ENCODE results near the gene ITGAV. TPM values are rescaled to one million over a fixed set of nuclear protein-coding genes. Genes with fewer than 3 reads are reported as not detected.

ITGAV gene
- total and polyA plus RNA-seq, 2 donors from 2014 or later: 26.3 to 99.0 TPM

GRCh38 chr2:186709529-186710450, 119.9 kb downstream of the ITGAV start:
- FAIRE-seq: no peak
- no peaks in the 10 kb centered on the region for H3K36me3 ChIP-seq (ENCODE audit: control insufficient read depth in 2 of 3, insufficient read depth in 3 of 3, low read length in 3 of 3)
- H3K9ac ChIP-seq (ENCODE audit: low read length in 3 of 3): no peak overlapping the region
- H3K4me1 ChIP-seq (ENCODE audit: control insufficient read depth in 2 of 3, insufficient read depth in 2 of 3, low read depth in 1 of 3, low read length in 3 of 3): no peaks in the 10 kb centered on the region
- DNase-seq: no peak
- H3K4me3 ChIP-seq (ENCODE audit: low read length in 3 of 3): no peak overlapping the region
- H3K9me3 ChIP-seq (ENCODE audit: control insufficient read depth in 2 of 3, insufficient read depth in 1 of 3, low read length in 3 of 3): no peaks in the 10 kb centered on the region
- TF ChIP-seq CTCF (IDR thresholded peaks at IDR 0.05; ENCODE audit: borderline replicate concordance, extremely low read depth, insufficient read depth): no peak
- H3K27me3 ChIP-seq (ENCODE audit: control insufficient read depth, insufficient read depth, low read length): no peaks in the 10 kb centered on the region
- intact Hi-C loops (cut with DNase I): no loop called here
- H3K27ac ChIP-seq (ENCODE audit: low read depth in 2 of 2, low read length in 2 of 2): no peak overlapping the region

- Histone ChIP-seq H3K4me1 (ENCODE audit: control insufficient read depth in 2 of 3, insufficient read depth in 2 of 3, low read depth in 1 of 3, low read length in 3 of 3) (no peaks in the 10 kb centered on the region), H3K4me3 (ENCODE audit: low read length in 3 of 3) (no peak overlapping the region), H3K27me3 (ENCODE audit: control insufficient read depth, insufficient read depth, low read length) (no peaks in the 10 kb centered on the region), H3K9me3 (ENCODE audit: control insufficient read depth in 2 of 3, insufficient read depth in 1 of 3, low read length in 3 of 3) (no peaks in the 10 kb centered on the region), H3K36me3 (ENCODE audit: control insufficient read depth in 2 of 3, insufficient read depth in 3 of 3, low read length in 3 of 3) (no peaks in the 10 kb centered on the region), H3K9ac (ENCODE audit: low read length in 3 of 3) (no peak overlapping the region), H3K27ac (ENCODE audit: low read depth in 2 of 2, low read length in 2 of 2) (no peak overlapping the region)
- no peak for FAIRE-seq
- intact Hi-C loops (cut with DNase I): no loop called here
- no peak for TF ChIP-seq CTCF (IDR thresholded peaks at IDR 0.05; ENCODE audit: borderline replicate concordance, extremely low read depth, insufficient read depth)
- DNase-seq: no peak
Observed at GRCh38 chr2:186713691-186714090, 123.8 kb downstream of the ITGAV start.

GRCh38 chr2:186714611-186715010, 124.8 kb downstream of the ITGAV start:
- Histone ChIP-seq H3K27me3 (ENCODE audit: control insufficient read depth, insufficient read depth, low read length) (no peaks in the 10 kb centered on the region), H3K27ac (ENCODE audit: low read depth in 2 of 2, low read length in 2 of 2) (no peak overlapping the region), H3K36me3 (ENCODE audit: control insufficient read depth in 2 of 3, insufficient read depth in 3 of 3, low read length in 3 of 3) (no peaks in the 10 kb centered on the region), H3K4me3 (ENCODE audit: low read length in 3 of 3) (no peak overlapping the region), H3K9me3 (ENCODE audit: control insufficient read depth in 2 of 3, insufficient read depth in 1 of 3, low read length in 3 of 3) (no peaks in the 10 kb centered on the region), H3K4me1 (ENCODE audit: control insufficient read depth in 2 of 3, insufficient read depth in 2 of 3, low read depth in 1 of 3, low read length in 3 of 3) (no peaks in the 10 kb centered on the region), H3K9ac (ENCODE audit: low read length in 3 of 3) (no peak overlapping the region)
- intact Hi-C loops (cut with DNase I): no loop called here
- DNase-seq: peak in 2 of 5 donors; percentile 48 to 50
- no peak for TF ChIP-seq CTCF (IDR thresholded peaks at IDR 0.05; ENCODE audit: borderline replicate concordance, extremely low read depth, insufficient read depth)
- FAIRE-seq: no peak

Data from kidney (tissue), 14 donors.